GM18517 (cell line): ENCODE data around the gene RALGPS1.

ENCODE experiments used
- ATAC-seq: cut with Tn5 transposase; IDR thresholded peaks from one replicate; pipeline ENCODE4 v1.9.1; 2021; ENCODE audit warnings: mild to moderate bottlenecking, moderate library complexity; ENCODE audit not compliant: unreplicated experiment

The RALGPS1 gene

DNA sequence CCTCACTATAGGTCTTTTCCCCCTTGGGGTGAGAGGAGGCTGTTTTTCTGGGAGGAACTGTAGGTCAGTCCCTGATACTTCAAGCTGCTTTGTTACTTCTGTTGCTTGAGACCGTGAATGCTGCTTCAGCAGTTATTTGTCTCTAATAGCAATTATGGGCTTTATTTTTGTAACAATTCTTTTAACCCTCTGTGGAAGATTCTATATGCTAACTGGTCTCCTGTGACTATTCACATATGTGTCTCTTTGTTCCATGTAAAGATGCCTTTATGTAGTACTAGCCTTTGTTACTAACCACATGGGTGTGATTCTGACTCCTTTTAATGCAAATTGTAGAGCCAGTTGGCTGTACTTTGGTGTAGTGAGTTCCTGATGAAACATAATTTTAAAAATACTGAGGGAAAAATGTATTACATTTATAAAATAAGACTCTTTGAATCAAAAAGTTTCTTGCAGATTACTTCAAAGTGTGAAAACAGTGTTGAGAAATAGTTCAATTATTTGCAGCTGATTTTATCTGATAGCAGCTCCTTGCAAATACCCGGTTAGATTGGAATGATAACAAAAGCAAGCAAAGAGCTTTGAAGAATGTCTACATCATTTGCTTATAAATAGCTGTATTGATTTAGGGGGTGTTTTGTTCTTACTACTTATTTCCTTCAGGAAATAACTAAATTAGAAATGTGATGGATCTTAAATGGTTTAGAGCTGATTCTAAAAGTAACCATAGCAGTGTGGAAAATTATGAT is 161.2 kb downstream of the RALGPS1 start:
- no peak for ATAC-seq

DNA sequence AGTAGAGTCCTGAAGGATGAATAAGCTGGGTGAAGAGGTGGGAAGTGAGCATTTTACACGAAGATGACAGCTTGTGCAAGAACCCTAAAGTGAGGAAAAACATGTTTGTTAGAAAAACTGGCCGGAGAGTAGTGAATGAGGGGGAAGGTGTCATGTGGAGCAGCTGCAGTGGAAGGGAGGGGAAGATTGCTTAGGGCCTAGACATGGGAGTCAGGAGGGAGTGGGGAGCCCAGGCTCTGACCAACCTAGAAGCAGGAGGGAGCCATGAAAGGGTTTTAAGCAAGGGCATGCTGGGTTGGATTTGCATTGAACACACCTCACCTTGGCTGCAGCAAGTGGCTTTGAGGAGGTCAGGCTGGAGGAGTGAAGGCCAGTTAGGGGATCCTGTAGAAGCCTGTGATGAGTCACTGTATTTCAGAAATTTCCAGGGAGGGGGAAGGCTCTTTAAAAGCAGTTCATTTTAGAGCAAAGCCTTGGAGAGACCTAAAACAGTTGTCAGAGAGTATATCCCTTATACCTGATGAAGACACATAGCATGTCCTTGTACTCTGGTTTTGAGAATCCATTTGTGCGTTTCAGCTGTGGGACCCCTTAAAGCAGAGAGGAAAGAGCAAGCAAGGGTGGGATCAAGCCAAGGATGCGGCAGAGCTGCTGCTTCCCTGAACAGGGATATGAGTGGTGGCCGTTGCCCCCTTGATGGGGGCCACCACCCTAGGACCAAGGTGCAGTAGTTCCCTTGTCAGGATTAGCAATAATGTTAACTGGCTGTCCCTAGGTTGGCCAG is 162.5 kb downstream of the RALGPS1 start:
- no peak for ATAC-seq

DNA sequence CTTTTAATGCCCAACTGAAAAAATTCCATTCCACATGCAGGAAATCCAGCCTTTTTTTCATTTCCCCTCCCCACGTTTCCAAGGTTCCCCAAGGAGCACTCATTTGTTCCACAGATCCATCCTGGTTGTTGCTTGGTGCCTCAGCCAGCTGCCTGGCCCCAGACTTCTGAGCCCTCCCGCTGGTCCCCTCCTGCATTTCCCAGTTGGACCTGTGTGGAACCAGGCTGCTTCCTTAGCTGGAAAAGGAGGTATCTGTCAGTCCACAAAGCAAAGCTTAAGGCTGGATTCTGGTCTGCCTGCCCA is 163.0 kb downstream of the RALGPS1 start:
- no peak for ATAC-seq

DNA sequence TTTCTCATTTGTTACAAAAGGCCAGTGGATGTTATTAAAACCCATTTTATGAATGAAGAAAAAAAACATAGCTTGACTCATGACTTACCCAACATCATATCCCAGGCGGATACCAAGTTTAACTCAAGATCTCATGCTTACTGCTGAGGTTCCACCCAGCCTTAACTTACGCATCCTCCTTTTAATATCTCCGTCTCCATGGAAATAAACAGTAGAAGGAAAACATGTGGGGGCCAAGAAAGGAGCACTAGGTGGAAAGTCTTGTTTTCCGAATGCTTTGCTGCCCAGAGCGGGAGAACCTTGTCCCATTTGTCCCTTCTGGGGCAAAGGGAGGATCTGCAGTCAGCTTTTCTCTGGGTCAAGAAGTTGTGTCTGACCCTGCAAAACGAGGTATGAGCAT is 163.8 kb downstream of the RALGPS1 start:
- ATAC-seq, result no peak

DNA sequence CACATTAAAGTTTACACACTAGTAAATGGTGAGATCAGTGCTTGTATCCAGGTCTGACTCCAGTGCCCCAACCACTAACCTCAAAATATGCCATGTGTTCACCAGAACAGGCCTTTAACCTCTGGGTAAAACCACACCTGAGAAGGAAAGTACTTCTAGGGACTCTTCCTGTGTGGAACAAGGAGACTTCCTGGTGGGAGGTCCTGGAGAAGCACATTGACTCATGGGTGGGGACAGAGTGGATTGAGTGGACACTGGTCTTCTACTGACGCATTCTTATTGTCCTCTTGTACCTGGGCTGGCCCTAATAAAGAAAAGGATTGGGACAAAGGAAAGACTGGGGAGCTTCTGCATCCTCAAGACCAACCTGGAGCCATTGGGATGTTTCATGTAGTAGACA is 164.4 kb downstream of the RALGPS1 start:
- ATAC-seq, result no peak

DNA sequence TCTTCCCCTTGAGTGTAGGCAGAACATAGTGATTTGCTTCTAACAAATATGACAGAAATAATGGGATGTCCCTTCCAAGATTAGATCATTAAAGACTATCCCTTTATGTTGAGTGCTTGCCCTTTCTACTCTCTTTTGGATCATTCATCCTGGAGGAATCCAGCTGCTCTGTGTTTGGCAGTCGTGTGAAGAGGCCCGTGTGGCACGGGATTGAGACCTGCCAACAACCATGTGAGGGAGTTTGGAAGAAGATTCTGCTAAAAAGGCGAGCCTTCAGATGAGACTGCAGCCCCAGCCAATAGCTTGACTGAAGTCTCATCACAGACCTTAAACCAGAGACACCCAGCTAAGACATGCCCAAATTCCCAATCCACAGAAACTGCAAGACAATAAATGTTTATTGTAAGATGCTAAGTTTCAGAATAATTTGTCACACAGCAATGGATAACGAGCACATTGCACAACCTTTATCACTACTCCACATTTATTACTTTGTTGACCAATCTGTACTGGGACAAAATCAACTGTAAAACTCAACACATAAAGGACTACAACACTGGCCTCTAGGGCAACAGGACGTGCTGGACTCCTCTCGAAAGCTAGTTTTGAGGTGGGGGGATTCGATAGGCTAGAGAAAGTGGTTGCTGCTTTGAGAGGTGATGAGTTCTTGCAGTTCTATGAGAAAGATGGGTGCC is 165.0 kb downstream of the RALGPS1 start:
- no peak for ATAC-seq

DNA sequence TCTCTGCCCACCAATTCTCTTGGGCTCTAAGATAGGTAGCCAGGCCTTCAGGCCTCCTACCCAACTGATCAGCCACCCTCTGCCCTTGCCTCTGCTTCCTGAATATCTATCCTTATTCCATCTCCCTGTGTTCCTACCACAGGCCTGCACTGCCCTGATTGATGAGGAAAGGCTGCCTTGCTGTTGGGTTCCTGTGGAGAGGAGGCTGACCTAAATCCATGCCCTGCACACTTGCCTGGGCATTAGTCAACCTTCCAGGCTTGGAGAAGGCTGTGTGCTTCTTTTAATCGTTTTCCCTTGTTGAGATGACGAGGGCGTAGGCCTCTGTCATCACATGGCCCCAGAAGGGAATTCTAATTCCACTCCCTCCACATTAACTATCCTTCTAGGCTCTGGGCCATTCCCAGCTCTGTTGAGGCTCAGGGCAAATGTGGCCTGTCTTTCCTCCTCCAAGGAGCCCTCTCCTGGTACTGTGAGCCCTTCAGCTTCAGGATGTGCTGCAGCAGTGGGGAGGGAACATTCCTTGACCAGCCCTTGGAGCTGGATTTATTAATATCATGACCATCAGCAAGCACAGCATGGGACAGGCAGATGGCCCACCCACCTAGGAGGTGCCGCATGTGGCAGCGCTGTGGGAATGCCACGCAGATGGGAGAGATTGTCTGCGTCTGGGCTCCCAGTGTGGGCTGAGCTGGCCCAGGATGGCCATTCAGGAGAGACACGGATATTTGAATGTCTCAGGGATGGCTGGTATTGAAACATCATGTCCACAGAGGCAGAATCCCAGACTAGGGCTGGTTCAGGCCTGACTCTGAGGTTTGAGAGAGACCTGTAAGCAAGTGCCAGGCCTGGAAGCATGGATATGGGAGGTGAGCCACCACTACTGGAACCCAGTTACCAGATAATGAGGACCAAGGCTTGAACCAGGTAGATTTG is 166.9 kb downstream of the RALGPS1 start:
- ATAC-seq, result no peak

DNA sequence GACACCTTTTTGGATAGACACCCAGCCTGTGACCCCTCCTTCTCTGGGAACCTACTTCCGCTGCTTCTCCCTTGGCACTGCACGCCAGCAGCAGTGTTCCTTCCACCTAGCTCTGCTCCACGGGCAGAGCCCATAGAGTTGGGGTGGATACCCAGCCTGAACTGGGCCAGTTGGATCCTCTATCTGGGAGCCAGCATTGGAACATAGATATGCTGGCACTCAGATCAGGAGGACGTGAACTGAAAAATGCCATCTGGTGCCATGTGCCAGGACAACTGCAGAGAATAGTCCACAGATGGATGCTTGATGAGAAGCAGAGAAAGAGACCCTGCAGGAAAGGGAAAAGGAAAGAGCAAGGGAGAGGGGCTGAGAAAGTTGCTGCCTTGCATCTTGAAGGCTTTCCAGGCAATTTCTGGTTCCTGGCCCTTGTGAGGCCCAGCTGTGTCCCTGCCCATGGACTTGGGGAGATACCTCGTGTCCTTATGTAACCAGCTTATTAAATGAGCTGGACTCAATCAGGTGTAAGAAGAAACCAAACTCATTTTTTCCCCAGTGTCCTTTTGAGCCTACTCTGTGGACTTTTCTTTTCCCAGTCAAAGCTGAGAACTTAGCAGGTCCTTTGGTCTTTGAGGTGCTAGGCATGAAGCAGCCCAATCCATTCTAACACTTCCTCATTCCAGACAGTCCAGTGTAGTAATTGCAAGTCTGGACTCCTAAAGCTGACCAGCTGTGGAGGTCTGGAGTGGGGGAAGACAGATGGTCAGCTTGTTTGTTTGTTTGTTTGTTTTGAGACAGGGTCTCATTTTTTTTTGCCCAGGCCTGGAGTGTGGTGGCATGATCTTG is 168.8 kb downstream of the RALGPS1 start:
- no peak for ATAC-seq

DNA sequence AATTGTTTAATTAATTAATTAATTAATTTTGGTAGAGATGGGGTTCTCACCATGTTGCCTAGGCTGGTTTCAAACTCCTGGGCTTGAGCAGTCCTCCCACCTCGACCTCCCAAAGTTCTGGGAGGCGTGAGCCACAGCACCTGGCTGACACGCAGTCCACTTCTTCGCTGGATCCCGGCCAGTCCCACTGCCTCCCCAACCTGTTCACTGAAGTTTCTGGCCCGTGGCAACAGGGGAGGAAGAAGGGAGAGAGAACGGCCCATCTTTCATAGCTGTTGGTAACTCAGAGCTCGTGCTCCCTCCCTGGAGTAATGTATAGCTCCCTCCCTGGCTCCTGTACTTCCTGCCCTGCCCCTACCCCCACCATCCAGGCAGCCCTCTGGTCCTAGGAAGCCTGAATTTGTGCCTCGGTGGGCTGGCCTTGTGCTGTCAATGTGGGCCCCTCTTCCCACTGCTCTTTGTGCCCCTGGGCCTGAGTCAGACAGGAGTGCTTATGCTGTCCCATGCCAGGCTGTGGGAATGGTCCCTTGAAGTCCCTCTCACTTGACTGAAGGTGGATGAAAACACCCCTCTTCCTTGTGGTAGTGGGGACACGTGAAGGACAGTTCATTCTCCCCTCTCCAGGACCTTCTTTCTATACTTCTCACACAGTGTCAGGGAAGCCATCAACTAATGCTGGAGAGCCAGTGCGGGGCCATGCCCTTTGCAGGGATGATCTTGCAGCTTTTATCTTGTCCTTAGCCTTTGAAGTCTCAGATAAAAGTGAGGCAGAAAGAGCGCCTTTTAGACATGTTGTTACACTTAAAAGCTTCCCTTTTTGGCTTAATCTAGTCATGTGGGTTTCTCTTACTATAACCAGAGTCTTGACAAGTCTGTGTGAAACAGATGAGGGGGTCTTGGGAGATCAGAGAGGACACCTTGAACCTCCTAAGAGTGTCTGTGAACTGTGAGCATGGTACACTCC is 169.8 kb downstream of the RALGPS1 start:
- ATAC-seq, result no peak

DNA sequence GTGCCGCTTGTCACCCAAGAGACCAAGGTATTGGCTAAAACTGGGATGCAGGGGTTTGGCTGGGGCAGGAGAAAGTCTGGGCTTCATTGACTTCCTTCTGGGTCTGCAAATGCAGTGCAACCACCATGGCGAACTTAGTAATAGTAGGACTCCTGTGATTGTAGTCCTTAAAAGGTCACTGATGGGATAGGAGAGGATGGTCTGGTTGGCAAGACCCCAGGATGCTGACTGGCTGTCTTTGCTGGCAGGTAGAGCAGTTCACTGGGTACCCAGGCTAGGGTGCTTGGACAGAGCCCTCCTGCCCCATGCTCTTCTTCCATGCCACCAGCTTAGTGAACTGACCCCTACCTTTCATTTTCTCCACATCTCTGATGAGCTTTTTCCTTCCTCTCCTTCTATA is 170.6 kb downstream of the RALGPS1 start:
- ATAC-seq, result no peak

DNA sequence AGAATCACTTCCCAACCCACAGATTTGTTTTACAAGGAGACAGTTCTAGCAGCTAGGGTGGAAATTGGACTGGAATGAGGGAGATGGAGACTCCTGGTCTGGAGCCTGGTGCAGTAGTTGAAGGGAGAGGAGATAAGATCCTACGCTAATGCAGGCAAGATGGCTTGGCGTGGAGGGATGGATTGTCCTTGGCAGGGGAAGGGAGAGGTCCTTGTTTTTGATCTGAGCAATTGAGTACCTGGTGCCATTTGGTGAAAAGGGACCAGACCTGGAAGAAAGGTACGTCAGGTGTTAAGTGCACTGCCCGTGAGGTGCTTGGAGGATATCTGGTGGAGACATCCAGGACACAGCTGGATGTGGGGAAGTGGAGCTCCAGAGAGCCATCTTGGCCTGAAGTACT is 172.2 kb downstream of the RALGPS1 start:
- no peak for ATAC-seq

DNA sequence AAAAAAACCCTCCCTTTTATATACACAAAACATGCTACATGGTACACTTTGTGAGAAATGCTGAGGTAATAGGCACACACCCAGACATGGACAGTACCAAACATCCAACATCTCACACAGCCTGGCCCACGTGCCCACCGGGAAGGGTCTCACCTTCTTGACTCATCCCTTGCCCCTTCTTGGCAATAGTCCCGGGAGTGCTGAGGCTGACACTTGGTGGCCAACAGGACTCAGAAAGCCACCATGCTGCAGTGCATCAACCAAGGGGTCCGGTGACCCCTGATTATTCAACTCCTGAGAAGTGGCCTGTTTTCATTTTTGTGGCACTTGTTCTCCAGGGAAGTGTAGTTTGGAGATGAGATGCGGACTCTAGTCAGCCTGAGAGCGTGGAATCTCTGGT is 172.8 kb downstream of the RALGPS1 start:
- no peak for ATAC-seq

DNA sequence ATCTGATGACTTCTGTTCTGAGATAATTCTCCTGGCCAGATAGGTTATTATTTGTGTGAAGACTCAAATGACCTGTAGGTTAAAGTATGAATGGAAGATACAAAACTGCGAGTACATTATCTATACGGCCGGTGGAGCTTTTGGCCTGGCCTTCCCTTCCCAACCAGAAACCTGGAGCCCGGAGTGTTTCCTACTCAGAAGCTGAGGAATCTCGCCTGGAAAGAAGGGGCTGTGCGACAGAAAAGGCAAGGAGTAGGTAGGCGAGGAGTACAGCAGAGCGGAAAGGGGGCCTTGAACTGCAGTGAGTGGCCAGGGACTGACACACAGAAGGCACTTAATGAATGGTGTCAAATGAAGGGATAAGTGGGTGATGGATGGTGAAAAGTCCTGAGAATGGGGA is 173.3 kb downstream of the RALGPS1 start:
- ATAC-seq, result no peak

DNA sequence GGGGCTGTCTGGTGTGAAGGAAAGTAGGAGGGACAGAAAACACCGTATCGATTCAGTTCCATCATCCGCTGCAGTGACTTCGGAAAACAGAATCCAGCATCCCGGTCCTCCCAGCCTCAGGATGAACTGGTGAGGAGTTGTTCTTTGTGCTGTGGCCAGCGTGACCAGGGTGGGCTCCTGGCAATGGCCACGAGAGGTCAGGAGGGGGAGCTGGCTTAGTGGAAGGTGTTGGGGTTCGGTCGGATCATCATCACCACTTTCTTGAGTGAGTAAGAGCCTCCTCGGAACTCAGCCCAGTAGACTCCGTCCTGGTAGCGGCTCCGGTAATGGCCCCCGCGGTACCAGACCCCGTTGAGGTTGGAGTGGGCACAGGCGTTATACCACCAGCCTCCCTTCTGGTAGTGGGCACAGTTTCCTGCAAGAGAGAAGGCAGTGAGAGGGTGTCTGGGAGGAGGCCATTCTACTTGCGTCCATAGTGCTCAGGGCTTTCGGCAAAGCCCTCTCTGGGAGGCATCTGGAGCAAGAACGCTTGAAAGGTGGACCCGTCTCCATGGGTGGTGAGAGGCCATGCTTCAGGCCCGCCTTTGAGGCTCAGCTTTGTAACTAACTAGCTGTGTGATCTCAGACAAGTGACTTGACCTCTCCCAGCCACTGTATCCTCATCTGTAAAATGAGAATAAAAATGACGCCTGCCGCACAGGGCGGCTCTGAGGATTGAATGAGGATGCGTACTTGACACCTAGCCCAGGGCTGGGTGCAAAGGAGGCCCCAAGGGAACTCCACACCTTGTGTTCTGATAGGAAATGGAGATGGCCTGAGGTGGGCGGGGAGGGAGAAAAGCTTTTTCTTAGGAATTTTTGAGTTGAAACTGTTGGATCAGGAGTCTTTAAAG is 174.4 kb downstream of the RALGPS1 start:
- no peak for ATAC-seq

DNA sequence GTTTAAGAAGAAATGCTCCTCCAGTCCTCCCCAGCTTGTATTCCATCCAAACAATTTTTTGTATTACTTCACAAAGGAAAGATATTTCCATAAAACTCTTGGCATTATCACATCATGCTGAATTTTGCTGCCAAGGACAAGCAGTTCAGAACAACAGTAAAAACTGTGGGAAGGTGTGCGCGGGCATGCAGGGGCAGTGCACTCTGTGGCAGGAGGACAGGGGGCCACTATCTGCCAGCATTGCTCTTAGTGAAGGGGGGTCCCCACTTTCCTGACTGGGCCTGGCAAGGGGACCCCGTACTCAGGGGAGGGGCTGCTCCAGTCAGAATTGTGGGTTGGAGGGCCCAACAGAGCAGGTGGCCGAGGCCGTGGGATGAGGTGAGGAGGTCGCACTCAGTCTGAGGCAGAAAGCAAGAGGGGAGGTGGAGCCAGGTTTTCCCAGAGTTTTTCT is 175.1 kb downstream of the RALGPS1 start:
- ATAC-seq, result no peak

DNA sequence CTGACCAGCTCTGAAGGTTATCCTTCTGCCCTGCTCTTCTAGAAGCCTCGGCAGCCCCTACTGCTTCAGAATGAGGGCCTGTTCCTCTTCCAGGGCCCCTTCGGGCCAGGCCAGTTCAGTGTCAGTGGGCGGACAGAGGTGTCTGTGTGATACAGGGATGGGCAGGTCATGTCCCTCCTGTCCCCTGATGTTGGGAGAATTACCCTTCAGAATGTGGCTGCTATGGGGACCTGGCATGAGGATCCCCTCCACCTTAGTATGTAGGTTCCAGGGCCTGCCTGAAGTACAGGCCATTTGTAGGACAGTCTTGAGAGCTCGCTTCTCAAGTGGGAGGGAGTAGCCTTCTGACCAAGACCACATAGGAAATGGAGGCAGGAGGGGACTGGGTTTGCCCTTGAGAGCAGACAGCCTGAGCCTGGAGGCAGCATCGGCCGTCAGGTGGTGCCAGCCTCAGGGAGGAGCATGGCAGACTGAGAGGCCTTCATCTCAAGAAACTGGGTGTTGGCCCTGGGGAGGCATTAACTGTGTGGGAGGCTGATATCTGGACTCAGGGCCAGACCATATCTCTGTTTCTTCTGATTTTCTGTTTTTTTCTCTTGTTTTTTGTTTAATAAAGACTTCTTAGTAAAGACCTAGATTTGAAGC is 175.9 kb downstream of the RALGPS1 start:
- no peak for ATAC-seq

DNA sequence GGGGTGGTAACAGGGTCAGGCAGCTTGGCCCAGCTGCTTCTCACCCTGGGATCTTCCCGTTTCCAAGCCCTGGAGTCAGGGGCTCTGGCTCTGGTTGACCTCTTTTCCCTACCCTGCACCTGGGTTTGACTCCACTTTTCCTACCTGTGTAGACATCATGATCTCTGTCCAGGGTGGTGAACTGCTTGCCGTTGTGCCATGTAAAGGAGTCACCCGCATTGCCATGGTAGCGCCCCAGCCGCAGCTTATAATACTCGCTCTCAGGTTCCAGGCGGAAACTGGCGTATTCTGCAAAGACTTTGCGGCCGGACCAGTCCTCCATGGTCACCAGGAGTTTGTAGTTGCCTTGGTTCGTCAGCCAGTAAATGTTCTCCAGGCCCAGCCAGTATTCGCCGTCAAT is 176.9 kb downstream of the RALGPS1 start:
- no peak for ATAC-seq
